H1 (cell line): ENCODE data around the gene EFNA3.

Experiments used
- CREB1 ChIP-seq: IDR thresholded peaks from 2 replicates; pipeline ENCODE4 v1.6.1; 2012; ENCODE audit warnings: inconsistent platforms
- TCF12 ChIP-seq: IDR thresholded peaks from 2 replicates; pipeline ENCODE4 v1.6.1; 2011; ENCODE audit warnings: low read depth, mild to moderate bottlenecking, low read length

DNA sequence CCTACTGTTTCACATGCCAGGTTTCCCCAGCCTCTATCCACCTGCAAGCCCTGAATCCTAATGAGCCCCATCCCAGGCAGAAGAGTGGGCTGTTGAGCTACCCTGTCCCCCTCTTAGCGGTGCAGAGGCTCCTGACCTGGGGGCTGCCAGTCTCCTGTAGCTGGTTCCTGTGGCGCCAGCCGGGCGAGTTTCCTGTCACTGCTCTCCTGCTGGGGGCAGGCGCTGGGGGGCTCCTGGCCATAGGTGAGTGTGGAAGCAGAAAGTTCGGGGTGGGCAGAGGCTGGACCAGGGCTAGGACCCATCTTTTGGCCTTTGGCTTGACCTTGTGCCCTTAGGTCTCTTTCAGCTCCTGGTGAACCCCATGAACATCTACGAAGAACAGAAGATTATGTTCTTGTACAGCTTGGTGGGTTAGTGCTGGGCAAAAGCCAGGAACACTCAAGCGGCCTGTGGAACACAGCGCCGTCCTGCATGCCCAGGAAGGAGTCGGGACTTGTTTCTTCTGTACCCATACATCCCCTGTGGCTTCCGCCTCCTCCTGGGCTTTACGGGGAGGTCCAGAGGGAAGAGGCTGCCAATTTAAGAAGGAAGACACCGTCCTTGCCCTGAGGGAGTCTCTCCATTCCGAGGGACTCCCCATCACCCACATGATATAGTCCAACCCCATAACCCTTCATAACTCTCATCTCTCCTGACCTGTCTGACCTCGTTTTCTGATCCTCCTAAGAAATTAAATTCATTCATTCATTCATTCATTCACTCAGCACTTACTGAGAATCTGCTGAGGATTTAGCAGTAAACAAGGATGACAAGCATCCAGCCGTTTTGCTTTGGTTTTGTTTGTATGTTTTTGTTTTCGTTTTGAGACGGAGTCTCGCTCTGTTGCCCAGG is 44.1 kb upstream of the EFNA3 start:
- TF ChIP-seq CREB1 (no peak), TCF12 (no peak)
